IMR-90 (cell line): Measurements from ENCODE around the gene DUSP9. TPM values are rescaled to one million over a fixed set of nuclear protein-coding genes. Genes with fewer than 3 reads are reported as not detected.
"Not testable (repeated sequence)": the region's sequence is repeated elsewhere in the genome, so short reads cannot be mapped to it uniquely, and the experiment has no call there.

Source experiments
- ATAC-seq: fragments of 200-7000 bp; cut with Tn5 transposase; 2 replicates; pipeline ENCODE4 v1.9.1; 2020; ENCODE audit warnings: low read depth, mild to moderate bottlenecking, moderate library complexity
- BruUV-seq: library from RNA; stranded (reverse); fragments of 400-500 nt; replicated peaks from 2 replicates; lab custom pipeline; 2021; lab: Mats Ljungman, UMichigan
- CTCF ChIA-PET: fragments of 300-600 bp; formaldehyde crosslinking; extraction: SDS; loops from one replicate; lab custom pipeline; 2021; ENCODE audit warnings: antibody characterized with exemption; lab: Yijun Ruan, JAX
- POLR2A ChIA-PET: fragments of 300-600 bp; sonication (Branson Sonifier 250); formaldehyde crosslinking; loops from one replicate; lab custom pipeline; 2022; ENCODE audit warnings: antibody characterized with exemption; ENCODE audit not compliant: unreplicated experiment; lab: Charles Lee
- DNase-seq: peaks from one replicate; pipeline ENCODE4 v3.0.0; 2013
- H2AFZ ChIP-seq: replicated peaks from 2 replicates; pipeline ENCODE3; 2013; ENCODE audit warnings: low read length, mild to moderate bottlenecking; ENCODE audit not compliant: poor library complexity
- H2AK5ac ChIP-seq: 2 replicates; pipeline ENCODE4 v1.6.1; 2013; ENCODE audit warnings: low read depth, low read length, inconsistent platforms
- H2AK9ac ChIP-seq: replicated peaks from 2 replicates; pipeline ENCODE3; 2013; ENCODE audit warnings: mild to moderate bottlenecking, low read depth, low read length, moderate library complexity; ENCODE audit not compliant: poor library complexity
- H2BK120ac ChIP-seq: 2 replicates; pipeline ENCODE4 v1.6.1; 2013; ENCODE audit warnings: low read depth, low read length, inconsistent platforms
- H2BK15ac ChIP-seq: 3 replicates; pipeline ENCODE4 v1.6.1; 2013; ENCODE audit warnings: low read depth, low read length, inconsistent platforms
- H2BK20ac ChIP-seq: 2 replicates; pipeline ENCODE4 v1.6.1; 2013; ENCODE audit warnings: low read depth, mild to moderate bottlenecking, inconsistent platforms, low read length, moderate library complexity
- H2BK5ac ChIP-seq: 2 replicates; pipeline ENCODE4 v1.6.1; 2013; ENCODE audit warnings: mild to moderate bottlenecking, low read depth, low read length, inconsistent platforms; ENCODE audit not compliant: poor library complexity, severe bottlenecking
- H3K14ac ChIP-seq: replicated peaks from 2 replicates; pipeline ENCODE4 v1.6.1; 2013; ENCODE audit warnings: low read depth, low read length, inconsistent platforms
- H3K18ac ChIP-seq: 2 replicates; pipeline ENCODE4 v1.6.1; 2013; ENCODE audit warnings: low read depth, low read length, control low read depth
- H3K23ac ChIP-seq: 2 replicates; pipeline ENCODE4 v1.6.1; 2013; ENCODE audit warnings: low read depth, low read length, inconsistent platforms
- H3K27ac ChIP-seq: 2 replicates; pipeline ENCODE4 v1.5.1; 2013; ENCODE audit warnings: mild to moderate bottlenecking, control low read depth, low read length; ENCODE audit not compliant: insufficient read depth
- H3K27me3 ChIP-seq: 2 replicates; pipeline ENCODE4 v1.6.1; 2013; ENCODE audit warnings: low read length; ENCODE audit not compliant: control insufficient read depth, insufficient read depth
- H3K36me3 ChIP-seq: 2 replicates; pipeline ENCODE4 v1.6.1; 2013; ENCODE audit warnings: low read length, mixed read lengths; ENCODE audit not compliant: control insufficient read depth, insufficient read depth
- H3K4ac ChIP-seq: 2 replicates; pipeline ENCODE4 v1.6.1; 2013; ENCODE audit warnings: low read depth, low read length, inconsistent platforms
- H3K4me1 ChIP-seq: 2 replicates; pipeline ENCODE4 v1.6.1; 2013; ENCODE audit warnings: low read length, mixed read lengths; ENCODE audit not compliant: control insufficient read depth, insufficient read depth
- H3K4me2 ChIP-seq: 2 replicates; pipeline ENCODE4 v1.6.1; 2013; ENCODE audit warnings: low read depth, mild to moderate bottlenecking, control low read depth, low read length, moderate library complexity
- H3K4me3 ChIP-seq: 2 replicates; pipeline ENCODE4 v1.5.1; 2013; ENCODE audit warnings: low read depth, mild to moderate bottlenecking, control low read depth, low read length, moderate library complexity; ENCODE audit not compliant: insufficient read depth
- H3K56ac ChIP-seq: 2 replicates; pipeline ENCODE4 v1.6.1; 2013; ENCODE audit warnings: low read length, inconsistent platforms; ENCODE audit not compliant: insufficient read depth; ENCODE audit errors: extremely low read depth
- H3K79me1 ChIP-seq, 2 experiments: 2 replicates each; pipeline ENCODE4 v1.6.1; 2013; ENCODE audit warnings: low read length in 2 of 2, inconsistent platforms in 1 of 2, low read depth in 1 of 2
- H3K9ac ChIP-seq: 2 replicates; pipeline ENCODE4 v1.6.1; 2013; ENCODE audit warnings: low read depth, low read length, control low read depth
- H3K9me1 ChIP-seq: 2 replicates; pipeline ENCODE4 v1.6.1; 2013; ENCODE audit warnings: low read length, inconsistent platforms; ENCODE audit not compliant: insufficient read depth
- H3K9me3 ChIP-seq: 2 replicates; pipeline ENCODE4 v1.6.1; 2013; ENCODE audit warnings: low read length; ENCODE audit not compliant: control insufficient read depth, insufficient read depth
- H4K20me1 ChIP-seq: 2 replicates; pipeline ENCODE4 v1.6.1; 2013; ENCODE audit warnings: low read length, inconsistent platforms; ENCODE audit not compliant: insufficient read depth
- H4K5ac ChIP-seq: 2 replicates; pipeline ENCODE4 v1.6.1; 2013; ENCODE audit warnings: mild to moderate bottlenecking, low read depth, low read length, control low read depth
- H4K8ac ChIP-seq, 2 experiments: 2 replicates each; pipeline ENCODE4 v1.6.1; 2013; ENCODE audit warnings: low read depth in 2 of 2, low read length in 2 of 2, control low read depth in 1 of 2, inconsistent platforms in 1 of 2
- H4K91ac ChIP-seq: 2 replicates; pipeline ENCODE4 v1.6.1; 2013; ENCODE audit warnings: low read depth, low read length, inconsistent platforms; ENCODE audit not compliant: insufficient read depth
- WGBS, 2 experiments: methylation state at CpG; one replicate each; pipeline versions ENCODE4 v1.1.5 to v1.1.7; 2013; ENCODE audit warnings: missing lambda C conversion rate in 2 of 2; ENCODE audit not compliant: insufficient read length in 1 of 2; ENCODE audit errors: extremely low coverage in 2 of 2; 5-methylcytosine and 5-hydroxymethylcytosine counted together
- dilution Hi-C: fragments of 300-500 bp; cut with HindIII; formaldehyde crosslinking; loops from one replicate; pipeline ENCODE4 v1.14.3; 2018; ENCODE audit warnings: low sequenced_read_pairs; ENCODE audit not compliant: unreplicated experiment
- in situ Hi-C: fragments of 300-500 bp; cut with MboI; formaldehyde crosslinking; loops from 3 replicates; pipeline ENCODE4 v1.14.3; 2019; ENCODE audit warnings: low sequenced_read_pairs, inconsistent platforms, mixed read lengths
- intact Hi-C: fragments of 100-400 bp; cut with micrococcal nuclease; formaldehyde crosslinking; loops from 2 replicates; pipeline ENCODE4 v1.10.0; 2022
- polyA plus RNA-seq, 3 experiments: library from polyadenylated mRNA; depleted of rRNA; stranded (reverse); fragments of >200 nt; gene quantifications; 2 replicates each; pipeline ENCODE4 v1.2.3, GENCODE V29; 2012; ENCODE audit warnings: low replicate concordance in 1 of 3
- total RNA-seq: library from RNA; depleted of rRNA; stranded (reverse); fragments of >200 nt; gene quantifications from 2 replicates; pipeline ENCODE4 v1.2.3, GENCODE V29; 2012

Gene DUSP9
- total and polyA plus RNA-seq, 2 of the 4 experiments (the other 2 are of a cell fraction) = under 0.01 to 0.09 TPM

GRCh38 chrX:153604666-153605380 is 42.2 kb upstream of the DUSP9 start:
- intact Hi-C loops = not testable (repeated sequence)

More at GRCh38 chrX:153604666-153605380, 42.2 kb upstream of the DUSP9 start:
- H4K5ac ChIP-seq, H2BK120ac ChIP-seq, H3K27ac ChIP-seq, H4K20me1 ChIP-seq, H3K56ac ChIP-seq, H3K79me1 ChIP-seq, H3K18ac ChIP-seq, H2BK15ac ChIP-seq, H3K9me3 ChIP-seq, ATAC-seq, in situ Hi-C loops, H2BK20ac ChIP-seq, H3K27me3 ChIP-seq, H3K9ac ChIP-seq, H3K4me2 ChIP-seq, H2BK5ac ChIP-seq, H3K36me3 ChIP-seq, H4K91ac ChIP-seq, H2AFZ ChIP-seq, H2AK9ac ChIP-seq, H3K23ac ChIP-seq, H3K4me3 ChIP-seq, H4K8ac ChIP-seq, H3K4ac ChIP-seq, BruUV-seq, POLR2A ChIA-PET, H3K9me1 ChIP-seq, H2AK5ac ChIP-seq, H3K4me1 ChIP-seq, dilution Hi-C loops, DNase-seq, H3K14ac ChIP-seq: not testable (repeated sequence)
- 61% methylated on average over 8 of the region's 18 CpGs; no CpG with 5 or more reads in 1 of the 2 experiments for WGBS, 2 experiments
- CTCF ChIA-PET = interaction anchor here (0.6 kb wide), 1 partner anchor 107 kb away, joined by 4 read pairs; no protein-coding TSS in a partner anchor
